Mesothelial cell of epicardium (in vitro differentiated cells): Measurements from ENCODE around the gene PPP1R1B. TPM values are rescaled to one million over a fixed set of nuclear protein-coding genes. Genes with fewer than 3 reads are reported as not detected.

ENCODE experiments used
- DNase-seq, 2 experiments: peaks; one replicate each; pipeline ENCODE4 v3.0.0; 2021; ENCODE audit warnings: low spot score in 2 of 2; ENCODE audit not compliant: unreplicated experiment in 2 of 2
- H3K27ac Mint-ChIP-seq: 2 replicates; pipeline ENCODE4 v1.8.0; 2021; ENCODE audit warnings: mixed read lengths
- H3K27me3 Mint-ChIP-seq: 2 replicates; pipeline ENCODE4 v1.8.0; 2021; ENCODE audit warnings: low read depth, mixed read lengths
- H3K36me3 Mint-ChIP-seq: 2 replicates; pipeline ENCODE4 v1.8.0; 2021; ENCODE audit warnings: mixed read lengths
- H3K4me1 Mint-ChIP-seq: 2 replicates; pipeline ENCODE4 v1.8.0; 2021; ENCODE audit warnings: mixed read lengths
- H3K4me3 Mint-ChIP-seq: 2 replicates; pipeline ENCODE4 v1.8.0; 2021; ENCODE audit warnings: mild to moderate bottlenecking, moderate library complexity, mixed read lengths
- H3K9me3 Mint-ChIP-seq: 2 replicates; pipeline ENCODE4 v1.8.0; 2021; ENCODE audit warnings: mixed read lengths
- CTCF ChIP-seq: fragments of 200-600 bp; sonication (generic); IDR thresholded peaks from one replicate; pipeline ENCODE4 v1.5.0; 2021; ENCODE audit warnings: antibody characterized with exemption; ENCODE audit not compliant: unreplicated experiment
- total RNA-seq: library from RNA; stranded (reverse); gene quantifications from 3 replicates; pipeline ENCODE4 v1.2.1, GENCODE V29; 2021

The PPP1R1B gene
- total RNA-seq, 1 donor from 2014 or later = 0.58 TPM

DNA sequence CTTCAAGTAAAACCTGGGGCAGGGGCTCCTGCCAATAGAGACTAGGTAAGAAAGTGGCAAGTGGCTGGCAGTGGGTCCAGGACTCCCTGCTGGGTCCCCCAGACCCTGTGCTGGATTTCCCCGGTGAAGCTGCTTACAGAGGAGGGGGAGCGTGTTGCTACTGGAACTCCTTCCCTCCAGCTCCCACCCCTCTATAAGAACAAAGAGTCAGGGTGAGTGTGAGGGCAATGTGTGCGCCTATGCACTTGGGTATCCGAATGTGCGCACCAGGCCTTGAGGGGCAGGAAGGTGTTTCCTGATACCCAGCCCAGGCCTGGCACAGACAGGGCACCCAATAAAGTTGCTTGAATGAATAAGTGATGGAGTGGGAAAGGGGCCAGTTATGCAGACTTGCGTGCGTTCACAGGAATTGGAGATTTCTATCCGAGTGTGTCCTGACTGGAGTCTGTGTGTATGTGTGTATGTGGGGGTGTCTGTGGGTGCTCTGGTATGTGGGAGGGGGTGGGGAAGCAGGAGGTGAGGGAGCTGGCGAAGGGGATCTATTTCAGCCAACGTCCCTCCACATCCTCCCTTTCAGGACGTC, 30.7 kb upstream of the PPP1R1B start:
- no peak for TF ChIP-seq CTCF
- H3K9me3 Mint-ChIP-seq = no peaks in the 10 kb centered on the region
- H3K27ac Mint-ChIP-seq = no peak overlapping the region
- no peak overlapping the region for H3K4me3 Mint-ChIP-seq
- H3K4me1 Mint-ChIP-seq = peaks cover 2% of the 10 kb centered on the region
- peaks cover 96% of the 10 kb centered on the region for H3K27me3 Mint-ChIP-seq
- H3K36me3 Mint-ChIP-seq = no peaks in the 10 kb centered on the region
- DNase-seq = no peak

- Mint-ChIP-seq H3K9me3 (no peaks in the 10 kb centered on the region), H3K4me3 (no peak overlapping the region), H3K27ac (no peak overlapping the region), H3K36me3 (no peaks in the 10 kb centered on the region), H3K27me3 (peaks cover 96% of the 10 kb centered on the region), H3K4me1 (peaks cover 2% of the 10 kb centered on the region)
- no peak for TF ChIP-seq CTCF
- no peak for DNase-seq
Observed at GRCh38 chr17:39596543-39597267, 30.0 kb upstream of the PPP1R1B start.

GRCh38 chr17:39597372-39598046, 29.2 kb upstream of the PPP1R1B start:
- Mint-ChIP-seq H3K4me1 (peaks cover 2% of the 10 kb centered on the region), H3K27me3 (peaks cover 96% of the 10 kb centered on the region), H3K4me3 (no peak overlapping the region), H3K36me3 (no peaks in the 10 kb centered on the region), H3K27ac (no peak overlapping the region), H3K9me3 (no peaks in the 10 kb centered on the region)
- no peak for DNase-seq
- no peak for TF ChIP-seq CTCF

DNA sequence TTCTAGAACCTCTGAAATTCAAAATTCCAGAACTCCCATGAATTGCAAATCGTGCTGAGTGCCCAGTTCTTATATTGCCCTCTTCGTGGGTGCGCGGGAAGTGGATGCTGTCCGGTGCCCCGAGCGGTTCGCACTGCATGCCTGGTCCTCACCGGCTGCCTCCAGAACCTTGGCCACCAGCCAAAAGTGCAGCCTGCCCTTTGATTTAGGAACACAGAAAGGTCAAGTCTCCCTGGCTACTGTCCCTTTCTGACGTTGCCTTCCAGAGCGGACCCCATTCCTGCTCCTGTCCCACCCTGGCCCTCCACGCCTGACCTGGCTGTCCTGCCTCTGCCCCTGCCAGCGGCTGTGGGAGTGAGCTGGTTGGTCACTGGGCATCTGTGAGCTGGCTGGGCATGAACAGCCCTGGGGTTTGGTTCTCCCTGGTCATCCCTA, 28.7 kb upstream of the PPP1R1B start:
- H3K27me3 Mint-ChIP-seq = peaks cover 99% of the 10 kb centered on the region
- H3K27ac Mint-ChIP-seq = no peak overlapping the region
- TF ChIP-seq CTCF = no peak
- DNase-seq = no peak
- peaks cover 2% of the 10 kb centered on the region for H3K4me1 Mint-ChIP-seq
- no peaks in the 10 kb centered on the region for H3K9me3 Mint-ChIP-seq
- no peaks in the 10 kb centered on the region for H3K36me3 Mint-ChIP-seq
- no peak overlapping the region for H3K4me3 Mint-ChIP-seq

DNA sequence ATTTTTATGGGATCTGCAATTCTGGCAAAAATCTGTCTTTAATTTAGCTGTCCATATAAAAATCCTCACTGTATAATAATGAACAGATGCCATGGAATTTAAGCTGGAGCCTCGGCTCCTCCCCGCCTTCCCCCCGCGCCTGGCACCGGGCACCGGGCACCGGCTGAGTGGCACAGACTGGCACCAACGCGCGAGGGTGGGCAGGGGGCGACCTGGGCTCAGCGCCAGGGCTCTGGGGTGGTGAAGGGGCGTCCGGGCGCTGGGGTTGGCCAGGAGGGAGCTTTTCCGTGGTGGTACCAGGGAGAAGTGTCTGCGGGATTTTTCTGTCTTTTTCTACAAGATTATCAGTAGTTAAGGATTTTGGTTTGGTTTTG, 28.1 kb upstream of the PPP1R1B start:
- H3K27ac Mint-ChIP-seq = no peak overlapping the region

More for the DNA sequence above, 28.1 kb upstream of the PPP1R1B start:
- peaks cover 99% of the 10 kb centered on the region for H3K27me3 Mint-ChIP-seq
- H3K4me1 Mint-ChIP-seq = peaks cover 6% of the 10 kb centered on the region
- no peak for DNase-seq
- H3K36me3 Mint-ChIP-seq = no peaks in the 10 kb centered on the region
- no peaks in the 10 kb centered on the region for H3K9me3 Mint-ChIP-seq
- TF ChIP-seq CTCF = no peak
- no peak overlapping the region for H3K4me3 Mint-ChIP-seq
